HEK293 (cell line): ENCODE data around the gene XCL2.

Experiments
- CTCF ChIA-PET: fragments of 350-600 bp; formaldehyde crosslinking; extraction: SDS; loops from one replicate; lab custom pipeline; 2021; ENCODE audit warnings: antibody characterized with exemption; lab: Yijun Ruan, JAX
- POLR2A ChIA-PET: fragments of 300-600 bp; formaldehyde crosslinking; extraction: SDS; loops from one replicate; lab custom pipeline; 2020; ENCODE audit warnings: antibody characterized with exemption, inconsistent platforms; lab: Yijun Ruan, JAX
- H3K27ac ChIP-seq: fragments of 200-500 bp; sonication (Bioruptor generic); 2 replicates; pipeline ENCODE4 v1.5.1; 2014; ENCODE audit warnings: low read depth, low read length, control low read depth, inconsistent platforms; ENCODE audit errors: extremely low read depth
- H3K36me3 ChIP-seq, 2 experiments: fragments of 200-500 bp in 1 of 2; sonication (Bioruptor generic) in 1 of 2; 1 replicate in 1 of 2; 2 replicates in 1 of 2; pipeline ENCODE4 v1.5.1; 2014 to 2017; ENCODE audit warnings: inconsistent platforms in 2 of 2, low read length in 2 of 2; ENCODE audit not compliant: control insufficient read depth in 2 of 2, insufficient read depth in 1 of 2
- H3K4me1 ChIP-seq: fragments of 200-500 bp; sonication (Bioruptor generic); 2 replicates; pipeline ENCODE4 v1.5.1; 2014; ENCODE audit warnings: mild to moderate bottlenecking, low read length, inconsistent platforms; ENCODE audit not compliant: control insufficient read depth, insufficient read depth
- H3K4me3 ChIP-seq: 2 replicates; pipeline ENCODE4 v1.5.1; 2011; ENCODE audit warnings: low read depth, mild to moderate bottlenecking, control low read depth, low read length, moderate library complexity
- H3K9me3 ChIP-seq: fragments of 200-500 bp; sonication (Bioruptor generic); 2 replicates; pipeline ENCODE4 v1.5.1; 2014; ENCODE audit warnings: low read depth, low read length, inconsistent platforms; ENCODE audit not compliant: control insufficient read depth, insufficient read depth
- KLF7 ChIP-seq: fragments of 450-650 bp; formaldehyde crosslinking; IDR thresholded peaks from 2 replicates; pipeline ENCODE4 v1.5.1; 2016; ENCODE audit warnings: missing biosample characterization, missing genetic modification characterization, borderline replicate concordance
- MEIS1 ChIP-seq: sonication (generic); formaldehyde crosslinking; IDR thresholded peaks from 2 replicates; pipeline ENCODE4 v1.8.1; 2022; ENCODE audit warnings: missing genetic modification reagents, mild to moderate bottlenecking, borderline replicate concordance
- MZF1 ChIP-seq: fragments of 450-650 bp; formaldehyde crosslinking; IDR thresholded peaks from 2 replicates; pipeline ENCODE4 v1.5.1; 2017; ENCODE audit warnings: missing biosample characterization, missing genetic modification characterization, borderline replicate concordance
- PBX3 ChIP-seq: sonication (generic); formaldehyde crosslinking; IDR thresholded peaks from 2 replicates; pipeline ENCODE4 v1.8.1; 2022; ENCODE audit warnings: mild to moderate bottlenecking, moderate library complexity, missing genetic modification reagents
- ZBTB8A ChIP-seq: fragments of 450-650 bp; formaldehyde crosslinking; IDR thresholded peaks from 2 replicates; pipeline ENCODE4 v1.5.1; 2016; ENCODE audit warnings: missing biosample characterization, missing genetic modification characterization
- ZFP41 ChIP-seq: fragments of 450-650 bp; formaldehyde crosslinking; IDR thresholded peaks from 2 replicates; pipeline ENCODE4 v1.5.1; 2016; ENCODE audit warnings: missing biosample characterization, missing genetic modification characterization, borderline replicate concordance
- ZNF121 ChIP-seq: fragments of 450-650 bp; formaldehyde crosslinking; IDR thresholded peaks from 2 replicates; pipeline ENCODE4 v1.5.1; 2016; ENCODE audit warnings: missing biosample characterization, missing genetic modification characterization
- ZNF2 ChIP-seq: fragments of 450-650 bp; formaldehyde crosslinking; IDR thresholded peaks from 2 replicates; pipeline ENCODE4 v1.5.1; 2016; ENCODE audit warnings: missing biosample characterization, missing genetic modification characterization
- ZNF221 ChIP-seq: fragments of 450-650 bp; formaldehyde crosslinking; IDR thresholded peaks from 2 replicates; pipeline ENCODE4 v1.5.1; 2017; ENCODE audit warnings: missing biosample characterization, missing genetic modification characterization, borderline replicate concordance
- ZNF239 ChIP-seq: fragments of 450-650 bp; formaldehyde crosslinking; IDR thresholded peaks from 2 replicates; pipeline ENCODE4 v1.5.1; 2016; ENCODE audit warnings: missing biosample characterization, missing genetic modification characterization
- ZNF335 ChIP-seq: fragments of 450-650 bp; formaldehyde crosslinking; conservative IDR thresholded peaks from 2 replicates; pipeline ENCODE4 v1.5.1; 2016; ENCODE audit warnings: missing biosample characterization, missing genetic modification characterization
- ZNF433 ChIP-seq: fragments of 450-650 bp; formaldehyde crosslinking; IDR thresholded peaks from 2 replicates; pipeline ENCODE4 v1.5.1; 2016; ENCODE audit warnings: missing biosample characterization, missing genetic modification characterization, low read depth
- ZNF529 ChIP-seq: fragments of 450-650 bp; formaldehyde crosslinking; IDR thresholded peaks from 2 replicates; pipeline ENCODE4 v1.5.1; 2017; ENCODE audit warnings: missing genetic modification characterization, missing biosample characterization; ENCODE audit not compliant: insufficient replicate concordance
- ZNF654 ChIP-seq: fragments of 450-650 bp; formaldehyde crosslinking; IDR thresholded peaks from 2 replicates; pipeline ENCODE4 v1.5.1; 2016; ENCODE audit warnings: low read depth, missing biosample characterization, missing genetic modification characterization
- ZNF670 ChIP-seq: fragments of 450-650 bp; formaldehyde crosslinking; IDR thresholded peaks from 2 replicates; pipeline ENCODE4 v1.5.1; 2016; ENCODE audit warnings: missing biosample characterization, missing genetic modification characterization, low read depth
- ZNF677 ChIP-seq: fragments of 450-650 bp; IDR thresholded peaks from 2 replicates; pipeline ENCODE4 v1.5.0; 2018; ENCODE audit warnings: missing biosample characterization, mild to moderate bottlenecking, missing genetic modification characterization, moderate library complexity
- ZNF707 ChIP-seq: fragments of 450-650 bp; formaldehyde crosslinking; IDR thresholded peaks from 2 replicates; pipeline ENCODE4 v1.5.1; 2016; ENCODE audit warnings: missing biosample characterization, missing genetic modification characterization
- ZSCAN16 ChIP-seq: fragments of 450-650 bp; formaldehyde crosslinking; IDR thresholded peaks from 2 replicates; pipeline ENCODE4 v1.5.1; 2016; ENCODE audit warnings: missing biosample characterization, missing genetic modification characterization
- TF ChIP-seq, protein P1 (sequence below): fragments of 450-650 bp; formaldehyde crosslinking; IDR thresholded peaks from 2 replicates; pipeline ENCODE4 v1.5.1; 2016; ENCODE audit warnings: missing biosample characterization, missing genetic modification characterization
- TF ChIP-seq, protein P2 (sequence below): fragments of 450-650 bp; formaldehyde crosslinking; IDR thresholded peaks from 2 replicates; pipeline ENCODE4 v1.5.1; 2017; ENCODE audit warnings: missing biosample characterization, missing genetic modification characterization
- TF ChIP-seq, protein P3 (sequence below): fragments of 450-650 bp; formaldehyde crosslinking; IDR thresholded peaks from 2 replicates; pipeline ENCODE4 v1.5.1; 2016; ENCODE audit warnings: missing biosample characterization, missing genetic modification characterization

XCL2 gene

DNA sequence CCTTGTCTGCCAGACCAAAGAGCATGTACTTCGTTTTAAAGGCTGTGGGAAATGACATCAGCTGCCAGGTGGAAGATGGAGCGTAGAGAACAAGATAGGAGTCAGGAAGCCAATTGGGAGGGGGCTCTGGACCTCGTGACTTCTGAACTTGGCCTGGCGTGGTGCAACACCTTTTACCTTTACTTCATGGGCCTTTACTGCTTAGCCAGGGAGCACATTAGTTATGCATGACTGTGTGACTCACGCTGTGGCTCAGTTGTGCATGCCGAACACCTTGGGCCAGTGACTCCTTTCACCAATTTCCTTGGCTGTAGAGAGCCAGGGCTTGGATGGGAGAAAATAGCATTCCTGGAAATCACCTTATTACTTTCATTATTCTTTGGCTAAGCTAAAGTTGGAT is 39.8 kb upstream of the XCL2 start:
- Histone ChIP-seq H3K9me3 (no peaks in the 10 kb centered on the region), H3K4me3 (no peak overlapping the region), H3K4me1 (peaks cover 3% of the 10 kb centered on the region; the same call in 1 of the 2 replicates), H3K36me3 (no peaks in the 10 kb centered on the region), H3K27ac (no peak overlapping the region)
- no peak for TF ChIP-seq ZNF239 (tag by site-specific recombination)
- no peak for TF ChIP-seq ZNF335 (tag by site-specific recombination)
- ChIA-PET POLR2A (no interaction called here), CTCF (no interaction called here)

DNA sequence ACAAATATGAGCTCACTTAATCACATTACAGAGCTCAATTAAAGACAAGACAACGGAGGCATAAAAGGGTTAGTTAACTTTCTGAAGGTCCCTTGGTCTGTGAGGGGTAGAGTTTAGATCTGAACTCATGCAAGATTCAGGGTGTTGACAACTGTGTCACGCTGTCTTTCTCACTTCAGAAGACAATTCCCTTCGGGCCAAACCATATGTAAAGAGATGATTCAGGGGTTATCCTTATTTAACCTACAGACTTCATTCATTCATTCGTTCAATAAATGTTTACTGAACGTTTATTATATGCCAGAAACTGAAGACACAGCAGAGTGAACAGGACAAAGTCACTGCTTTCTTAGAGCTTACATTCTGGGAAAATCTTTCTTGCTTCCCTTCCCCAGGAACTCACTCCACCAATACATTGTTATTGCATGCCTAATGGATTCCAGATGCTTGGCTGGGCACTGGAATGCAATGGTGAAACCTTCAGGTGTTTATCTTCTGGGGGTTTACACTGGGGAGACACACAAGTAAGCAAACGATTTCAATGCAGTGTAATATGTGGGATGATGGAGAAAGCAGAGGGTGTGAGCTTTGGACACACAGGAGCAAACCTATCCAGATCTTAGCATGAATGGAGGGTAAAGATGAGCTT is 39.0 kb upstream of the XCL2 start:
- H3K36me3 ChIP-seq = no peaks in the 10 kb centered on the region
- H3K27ac ChIP-seq = no peak overlapping the region
- H3K9me3 ChIP-seq = no peaks in the 10 kb centered on the region
- CTCF ChIA-PET = interaction anchor here (0.7 kb wide), 1 partner anchor 485 kb away, joined by 3 read pairs; no protein-coding TSS in a partner anchor
- POLR2A ChIA-PET = no interaction called here
- TF ChIP-seq ZNF335 (tag by site-specific recombination) = no peak
- TF ChIP-seq ZNF654 (tag by site-specific recombination) = no peak
- TF ChIP-seq PBX3 (CRISPR knock-in tag) = no peak
- no peak for TF ChIP-seq ZNF670 (tag by site-specific recombination)
- no peak for TF ChIP-seq ZNF529 (tag by site-specific recombination)
- TF ChIP-seq MEIS1 = no peak
- no peak for TF ChIP-seq ZFP41
- no peak for TF ChIP-seq ZSCAN16 (tag by site-specific recombination)
- TF ChIP-seq ZBTB8A = no peak
- no peak for TF ChIP-seq KLF7 (tag by site-specific recombination)
- TF ChIP-seq ZNF221 = no peak
- no peak for TF ChIP-seq ZNF707 (tag by site-specific recombination)
- TF ChIP-seq ZNF121 (tag by site-specific recombination) = no peak
- TF ChIP-seq ZNF2 = no peak
- TF ChIP-seq, protein P1, sequence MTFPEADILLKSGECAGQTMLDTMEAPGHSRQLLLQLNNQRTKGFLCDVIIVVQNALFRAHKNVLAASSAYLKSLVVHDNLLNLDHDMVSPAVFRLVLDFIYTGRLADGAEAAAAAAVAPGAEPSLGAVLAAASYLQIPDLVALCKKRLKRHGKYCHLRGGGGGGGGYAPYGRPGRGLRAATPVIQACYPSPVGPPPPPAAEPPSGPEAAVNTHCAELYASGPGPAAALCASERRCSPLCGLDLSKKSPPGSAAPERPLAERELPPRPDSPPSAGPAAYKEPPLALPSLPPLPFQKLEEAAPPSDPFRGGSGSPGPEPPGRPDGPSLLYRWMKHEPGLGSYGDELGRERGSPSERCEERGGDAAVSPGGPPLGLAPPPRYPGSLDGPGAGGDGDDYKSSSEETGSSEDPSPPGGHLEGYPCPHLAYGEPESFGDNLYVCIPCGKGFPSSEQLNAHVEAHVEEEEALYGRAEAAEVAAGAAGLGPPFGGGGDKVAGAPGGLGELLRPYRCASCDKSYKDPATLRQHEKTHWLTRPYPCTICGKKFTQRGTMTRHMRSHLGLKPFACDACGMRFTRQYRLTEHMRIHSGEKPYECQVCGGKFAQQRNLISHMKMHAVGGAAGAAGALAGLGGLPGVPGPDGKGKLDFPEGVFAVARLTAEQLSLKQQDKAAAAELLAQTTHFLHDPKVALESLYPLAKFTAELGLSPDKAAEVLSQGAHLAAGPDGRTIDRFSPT = no peak
- no peak for TF ChIP-seq MZF1
- TF ChIP-seq ZNF433 (tag by site-specific recombination) = no peak
- TF ChIP-seq, protein P2, sequence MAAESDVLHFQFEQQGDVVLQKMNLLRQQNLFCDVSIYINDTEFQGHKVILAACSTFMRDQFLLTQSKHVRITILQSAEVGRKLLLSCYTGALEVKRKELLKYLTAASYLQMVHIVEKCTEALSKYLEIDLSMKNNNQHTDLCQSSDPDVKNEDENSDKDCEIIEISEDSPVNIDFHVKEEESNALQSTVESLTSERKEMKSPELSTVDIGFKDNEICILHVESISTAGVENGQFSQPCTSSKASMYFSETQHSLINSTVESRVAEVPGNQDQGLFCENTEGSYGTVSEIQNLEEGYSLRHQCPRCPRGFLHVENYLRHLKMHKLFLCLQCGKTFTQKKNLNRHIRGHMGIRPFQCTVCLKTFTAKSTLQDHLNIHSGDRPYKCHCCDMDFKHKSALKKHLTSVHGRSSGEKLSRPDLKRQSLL (tag by site-specific recombination) = no peak
- TF ChIP-seq ZNF677 (tag by site-specific recombination) = no peak
- TF ChIP-seq, protein P3, sequence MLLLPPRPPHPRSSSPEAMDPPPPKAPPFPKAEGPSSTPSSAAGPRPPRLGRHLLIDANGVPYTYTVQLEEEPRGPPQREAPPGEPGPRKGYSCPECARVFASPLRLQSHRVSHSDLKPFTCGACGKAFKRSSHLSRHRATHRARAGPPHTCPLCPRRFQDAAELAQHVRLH (tag by site-specific recombination) = no peak
- TF ChIP-seq, all 188 proteins: peak for 0
- H3K4me1 ChIP-seq = peaks cover 3% of the 10 kb centered on the region; the same call in 1 of the 2 replicates
- no peak overlapping the region for H3K4me3 ChIP-seq
